Measurements from ENCODE around the gene HOXC10.

HOXC10 gene

GRCh38 chr12:53967421-53967925, 17.5 kb upstream of the HOXC10 start:
- peaks cover 97 to 100% of the 10 kb centered on the region in 2 donors for H3K27me3 ChIP-seq (ENCODE audit: control insufficient read depth in 1 of 2, insufficient read depth in 2 of 2, low read length in 2 of 2)
- no peak overlapping the region for H3K9ac ChIP-seq (ENCODE audit: low read length in 2 of 2)
- H3K36me3 ChIP-seq (ENCODE audit: control insufficient read depth in 2 of 2, insufficient read depth in 2 of 2, low read length in 2 of 2), result no peaks in the 10 kb centered on the region
- no peak overlapping the region for H3K27ac ChIP-seq (ENCODE audit: low read length)
- peaks cover 6% of the 10 kb centered on the region for H3K4me1 ChIP-seq (ENCODE audit: control insufficient read depth, insufficient read depth, low read length)
- no peak overlapping the region for H3K4me3 ChIP-seq (ENCODE audit: low read length in 2 of 2)
- peaks cover 0 to 2% of the 10 kb centered on the region in 2 donors for H3K9me3 ChIP-seq (ENCODE audit: control insufficient read depth in 2 of 2, low read length in 2 of 2)

GRCh38 chr12:53968214-53969127, 16.5 kb upstream of the HOXC10 start:
- Histone ChIP-seq H3K9me3 (ENCODE audit: control insufficient read depth in 2 of 2, low read length in 2 of 2) (peaks cover 0 to 2% of the 10 kb centered on the region in 2 donors), H3K36me3 (ENCODE audit: control insufficient read depth in 2 of 2, insufficient read depth in 2 of 2, low read length in 2 of 2) (no peaks in the 10 kb centered on the region), H3K9ac (ENCODE audit: low read length in 2 of 2) (no peak overlapping the region), H3K27me3 (ENCODE audit: control insufficient read depth in 1 of 2, insufficient read depth in 2 of 2, low read length in 2 of 2) (peaks cover 98 to 100% of the 10 kb centered on the region in 2 donors), H3K4me3 (ENCODE audit: low read length in 2 of 2) (no peak overlapping the region), H3K4me1 (ENCODE audit: control insufficient read depth, insufficient read depth, low read length) (peaks cover 6% of the 10 kb centered on the region), H3K27ac (ENCODE audit: low read length) (no peak overlapping the region)

GRCh38 chr12:53969588-53970259, 15.2 kb upstream of the HOXC10 start:
- peaks cover 94 to 100% of the 10 kb centered on the region in 2 donors for H3K27me3 ChIP-seq (ENCODE audit: control insufficient read depth in 1 of 2, insufficient read depth in 2 of 2, low read length in 2 of 2)
- H3K36me3 ChIP-seq (ENCODE audit: control insufficient read depth in 2 of 2, insufficient read depth in 2 of 2, low read length in 2 of 2), result no peaks in the 10 kb centered on the region
- peaks cover 11% of the 10 kb centered on the region for H3K4me1 ChIP-seq (ENCODE audit: control insufficient read depth, insufficient read depth, low read length)
- no peaks in the 10 kb centered on the region for H3K9me3 ChIP-seq (ENCODE audit: control insufficient read depth in 2 of 2, low read length in 2 of 2)
- no peak overlapping the region for H3K4me3 ChIP-seq (ENCODE audit: low read length in 2 of 2)
- no peak overlapping the region for H3K9ac ChIP-seq (ENCODE audit: low read length in 2 of 2)
- H3K27ac ChIP-seq (ENCODE audit: low read length), result no peak overlapping the region

- Histone ChIP-seq H3K9me3 (ENCODE audit: control insufficient read depth in 2 of 2, low read length in 2 of 2) (no peaks in the 10 kb centered on the region), H3K4me1 (ENCODE audit: control insufficient read depth, insufficient read depth, low read length) (peaks cover 17% of the 10 kb centered on the region), H3K36me3 (ENCODE audit: control insufficient read depth in 2 of 2, insufficient read depth in 2 of 2, low read length in 2 of 2) (no peaks in the 10 kb centered on the region), H3K27me3 (ENCODE audit: control insufficient read depth in 1 of 2, insufficient read depth in 2 of 2, low read length in 2 of 2) (peaks cover 88 to 98% of the 10 kb centered on the region in 2 donors), H3K4me3 (ENCODE audit: low read length in 2 of 2) (no peak overlapping the region), H3K27ac (ENCODE audit: low read length) (no peak overlapping the region), H3K9ac (ENCODE audit: low read length in 2 of 2) (no peak overlapping the region)
Measured at GRCh38 chr12:53970451-53970850, 14.5 kb upstream of the HOXC10 start.

GRCh38 chr12:53971129-53971528, 13.8 kb upstream of the HOXC10 start:
- Histone ChIP-seq H3K4me3 (ENCODE audit: low read length in 2 of 2) (no peak overlapping the region), H3K36me3 (ENCODE audit: control insufficient read depth in 2 of 2, insufficient read depth in 2 of 2, low read length in 2 of 2) (no peaks in the 10 kb centered on the region), H3K9ac (ENCODE audit: low read length in 2 of 2) (no peak overlapping the region), H3K4me1 (ENCODE audit: control insufficient read depth, insufficient read depth, low read length) (peaks cover 18% of the 10 kb centered on the region), H3K27me3 (ENCODE audit: control insufficient read depth in 1 of 2, insufficient read depth in 2 of 2, low read length in 2 of 2) (peaks cover 88 to 98% of the 10 kb centered on the region in 2 donors), H3K27ac (ENCODE audit: low read length) (no peak overlapping the region), H3K9me3 (ENCODE audit: control insufficient read depth in 2 of 2, low read length in 2 of 2) (no peaks in the 10 kb centered on the region)

- Histone ChIP-seq H3K9me3 (ENCODE audit: control insufficient read depth in 2 of 2, low read length in 2 of 2) (no peaks in the 10 kb centered on the region), H3K27me3 (ENCODE audit: control insufficient read depth in 1 of 2, insufficient read depth in 2 of 2, low read length in 2 of 2) (peaks cover 88 to 98% of the 10 kb centered on the region in 2 donors), H3K4me1 (ENCODE audit: control insufficient read depth, insufficient read depth, low read length) (peaks cover 14% of the 10 kb centered on the region), H3K27ac (ENCODE audit: low read length) (no peak overlapping the region), H3K4me3 (ENCODE audit: low read length in 2 of 2) (no peak overlapping the region), H3K36me3 (ENCODE audit: control insufficient read depth in 2 of 2, insufficient read depth in 2 of 2, low read length in 2 of 2) (no peaks in the 10 kb centered on the region), H3K9ac (ENCODE audit: low read length in 2 of 2) (no peak overlapping the region)
Measured at GRCh38 chr12:53971686-53972085, 13.3 kb upstream of the HOXC10 start.

- Histone ChIP-seq H3K4me3 (ENCODE audit: low read length in 2 of 2) (no peak overlapping the region), H3K36me3 (ENCODE audit: control insufficient read depth in 2 of 2, insufficient read depth in 2 of 2, low read length in 2 of 2) (no peaks in the 10 kb centered on the region), H3K4me1 (ENCODE audit: control insufficient read depth, insufficient read depth, low read length) (peaks cover 14% of the 10 kb centered on the region), H3K9me3 (ENCODE audit: control insufficient read depth in 2 of 2, low read length in 2 of 2) (no peaks in the 10 kb centered on the region), H3K27me3 (ENCODE audit: control insufficient read depth in 1 of 2, insufficient read depth in 2 of 2, low read length in 2 of 2) (peaks cover 88 to 98% of the 10 kb centered on the region in 2 donors), H3K9ac (ENCODE audit: low read length in 2 of 2) (no peak overlapping the region), H3K27ac (ENCODE audit: low read length) (no peak overlapping the region)
Measured at GRCh38 chr12:53972152-53972702, 12.7 kb upstream of the HOXC10 start.

GRCh38 chr12:53972722-53973235, 12.2 kb upstream of the HOXC10 start, which contains the start of gene HOXC11:
HOXC11 (plus strand) TSS chr12:53973126; CDS start chr12:53973242, 116 bp downstream.
- H3K9me3 ChIP-seq (ENCODE audit: control insufficient read depth in 2 of 2, low read length in 2 of 2), result no peaks in the 10 kb centered on the region
- H3K27ac ChIP-seq (ENCODE audit: low read length), result no peak within 1 kb of the TSS
- H3K4me3 ChIP-seq (ENCODE audit: low read length in 2 of 2), result no peak within 1 kb of the TSS
- peaks cover 14% of the 10 kb centered on the region for H3K4me1 ChIP-seq (ENCODE audit: control insufficient read depth, insufficient read depth, low read length)
- H3K27me3 ChIP-seq (ENCODE audit: control insufficient read depth in 1 of 2, insufficient read depth in 2 of 2, low read length in 2 of 2), result peaks cover 88 to 98% of the 10 kb centered on the region in 2 donors
- no peaks in the 10 kb centered on the region for H3K36me3 ChIP-seq (ENCODE audit: control insufficient read depth in 2 of 2, insufficient read depth in 2 of 2, low read length in 2 of 2)
- H3K9ac ChIP-seq (ENCODE audit: low read length in 2 of 2), result no peak within 1 kb of the TSS

- no peak overlapping the region for H3K27ac ChIP-seq (ENCODE audit: low read length)
- peaks cover 14% of the 10 kb centered on the region for H3K4me1 ChIP-seq (ENCODE audit: control insufficient read depth, insufficient read depth, low read length)
- H3K4me3 ChIP-seq (ENCODE audit: low read length in 2 of 2), result no peak overlapping the region
- no peak overlapping the region for H3K9ac ChIP-seq (ENCODE audit: low read length in 2 of 2)
- H3K36me3 ChIP-seq (ENCODE audit: control insufficient read depth in 2 of 2, insufficient read depth in 2 of 2, low read length in 2 of 2), result no peaks in the 10 kb centered on the region
- H3K27me3 ChIP-seq (ENCODE audit: control insufficient read depth in 1 of 2, insufficient read depth in 2 of 2, low read length in 2 of 2), result peaks cover 86 to 96% of the 10 kb centered on the region in 2 donors
- H3K9me3 ChIP-seq (ENCODE audit: control insufficient read depth in 2 of 2, low read length in 2 of 2), result no peaks in the 10 kb centered on the region
Measured at GRCh38 chr12:53973236-53974042, 11.5 kb upstream of the HOXC10 start.

Data from stomach smooth muscle (tissue), 2 donors.